ENCODE results near the gene STN1.

STN1 gene

GRCh38 chr10:103947799-103948516 is 30.0 kb upstream of the STN1 start:
- H3K27ac ChIP-seq (ENCODE audit: low read depth, low read length) = no peak overlapping the region

DNA sequence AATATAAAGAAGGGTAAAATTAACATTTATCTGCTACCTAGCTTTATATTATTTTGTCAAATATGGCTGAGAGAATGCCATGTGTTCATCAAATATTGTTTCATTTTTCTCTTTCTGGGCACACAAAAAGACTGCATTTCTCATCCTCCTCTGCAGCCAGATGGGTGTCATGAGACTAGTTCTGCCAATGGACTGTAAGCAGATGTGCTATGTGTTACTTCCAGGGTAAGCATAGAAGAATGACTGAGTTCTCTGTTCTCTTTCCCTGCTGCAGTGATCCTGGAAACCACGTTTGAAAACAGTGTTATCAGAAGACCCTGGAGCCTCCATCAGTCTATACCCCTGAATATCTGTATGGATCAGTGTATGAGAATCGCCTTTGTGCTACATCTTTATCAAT is 24.9 kb upstream of the STN1 start:
- Histone ChIP-seq H3K9me3 (ENCODE audit: control insufficient read depth in 1 of 2, low read length in 2 of 2) (no peaks in the 10 kb centered on the region), H3K27me3 (ENCODE audit: control insufficient read depth in 1 of 2, insufficient read depth in 2 of 2, low read length in 2 of 2) (no peaks in the 10 kb centered on the region), H3K36me3 (ENCODE audit: control insufficient read depth in 1 of 2, insufficient read depth in 2 of 2, low read length in 2 of 2) (no peaks in the 10 kb centered on the region), H3K9ac (ENCODE audit: low read depth in 1 of 2, low read length in 2 of 2) (no peak overlapping the region), H3K27ac (ENCODE audit: low read depth, low read length) (no peak overlapping the region), H3K4me3 (ENCODE audit: low read depth in 1 of 2, low read length in 2 of 2) (no peak overlapping the region), H3K4me1 (ENCODE audit: control insufficient read depth in 1 of 2, insufficient read depth in 2 of 2, low read length in 2 of 2) (no peaks in the 10 kb centered on the region)

More at GRCh38 chr10:103947799-103948516, 30.0 kb upstream of the STN1 start:
- no peaks in the 10 kb centered on the region for H3K36me3 ChIP-seq (ENCODE audit: control insufficient read depth in 1 of 2, insufficient read depth in 2 of 2, low read length in 2 of 2)
- no peaks in the 10 kb centered on the region for H3K9me3 ChIP-seq (ENCODE audit: control insufficient read depth in 1 of 2, low read length in 2 of 2)
- H3K4me1 ChIP-seq (ENCODE audit: control insufficient read depth in 1 of 2, insufficient read depth in 2 of 2, low read length in 2 of 2) = no peaks in the 10 kb centered on the region
- no peaks in the 10 kb centered on the region for H3K27me3 ChIP-seq (ENCODE audit: control insufficient read depth in 1 of 2, insufficient read depth in 2 of 2, low read length in 2 of 2)
- no peak overlapping the region for H3K9ac ChIP-seq (ENCODE audit: low read depth in 1 of 2, low read length in 2 of 2)
- no peak overlapping the region for H3K4me3 ChIP-seq (ENCODE audit: low read depth in 1 of 2, low read length in 2 of 2)

- no peaks in the 10 kb centered on the region for H3K27me3 ChIP-seq (ENCODE audit: control insufficient read depth in 1 of 2, insufficient read depth in 2 of 2, low read length in 2 of 2)
- no peaks in the 10 kb centered on the region for H3K4me1 ChIP-seq (ENCODE audit: control insufficient read depth in 1 of 2, insufficient read depth in 2 of 2, low read length in 2 of 2)
- H3K9ac ChIP-seq (ENCODE audit: low read depth in 1 of 2, low read length in 2 of 2) = no peak overlapping the region
- no peak overlapping the region for H3K27ac ChIP-seq (ENCODE audit: low read depth, low read length)
- H3K4me3 ChIP-seq (ENCODE audit: low read depth in 1 of 2, low read length in 2 of 2) = no peak overlapping the region
- H3K36me3 ChIP-seq (ENCODE audit: control insufficient read depth in 1 of 2, insufficient read depth in 2 of 2, low read length in 2 of 2) = no peaks in the 10 kb centered on the region
- H3K9me3 ChIP-seq (ENCODE audit: control insufficient read depth in 1 of 2, low read length in 2 of 2) = no peaks in the 10 kb centered on the region
Observed at GRCh38 chr10:103941801-103942200, 23.8 kb upstream of the STN1 start.

DNA sequence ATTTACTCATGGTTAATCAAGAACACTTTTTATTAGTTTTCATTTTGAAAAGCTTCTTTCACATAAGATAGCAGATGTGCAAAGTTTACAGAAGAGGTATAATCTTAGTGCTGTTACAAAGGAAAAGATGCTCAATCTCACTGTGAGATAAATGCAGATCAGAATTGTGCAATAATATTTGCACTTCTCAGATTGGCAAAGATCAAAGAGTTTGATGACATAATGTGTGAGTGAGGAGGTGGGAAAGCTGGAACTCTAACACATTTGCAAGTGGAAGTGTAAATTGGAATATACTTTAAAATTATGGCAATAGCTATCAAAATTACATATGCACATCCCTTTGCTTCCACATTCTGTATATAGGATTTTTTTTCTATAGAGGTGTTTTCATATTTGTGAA is 21.5 kb upstream of the STN1 start:
- Histone ChIP-seq H3K4me3 (ENCODE audit: low read depth in 1 of 2, low read length in 2 of 2) (no peak overlapping the region), H3K9ac (ENCODE audit: low read depth in 1 of 2, low read length in 2 of 2) (no peak overlapping the region), H3K27ac (ENCODE audit: low read depth, low read length) (no peak overlapping the region), H3K27me3 (ENCODE audit: control insufficient read depth in 1 of 2, insufficient read depth in 2 of 2, low read length in 2 of 2) (no peaks in the 10 kb centered on the region), H3K36me3 (ENCODE audit: control insufficient read depth in 1 of 2, insufficient read depth in 2 of 2, low read length in 2 of 2) (no peaks in the 10 kb centered on the region), H3K4me1 (ENCODE audit: control insufficient read depth in 1 of 2, insufficient read depth in 2 of 2, low read length in 2 of 2) (no peaks in the 10 kb centered on the region), H3K9me3 (ENCODE audit: control insufficient read depth in 1 of 2, low read length in 2 of 2) (no peaks in the 10 kb centered on the region)

DNA sequence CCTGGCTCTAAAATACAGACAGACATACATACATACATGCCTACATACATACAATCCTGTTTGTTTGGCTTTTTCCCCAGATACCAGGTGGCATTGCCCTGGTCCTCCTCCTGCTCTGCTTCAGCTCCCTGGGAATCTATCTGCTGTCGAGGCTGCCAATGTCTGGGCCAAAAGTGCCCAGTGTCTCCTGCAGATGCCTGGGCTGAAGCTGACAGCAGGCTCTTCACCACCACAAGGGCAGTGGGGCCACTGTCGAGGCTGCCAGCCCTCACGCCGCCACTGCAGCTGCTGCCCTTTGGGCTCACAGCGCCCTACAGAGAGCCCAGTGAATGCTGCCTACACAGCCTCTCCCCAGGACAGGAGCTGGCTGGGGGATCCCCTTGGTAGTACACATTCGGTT is 18.0 kb upstream of the STN1 start:
- Histone ChIP-seq H3K9me3 (ENCODE audit: control insufficient read depth in 1 of 2, low read length in 2 of 2) (no peaks in the 10 kb centered on the region), H3K27me3 (ENCODE audit: control insufficient read depth in 1 of 2, insufficient read depth in 2 of 2, low read length in 2 of 2) (no peaks in the 10 kb centered on the region), H3K36me3 (ENCODE audit: control insufficient read depth in 1 of 2, insufficient read depth in 2 of 2, low read length in 2 of 2) (no peaks in the 10 kb centered on the region), H3K27ac (ENCODE audit: low read depth, low read length) (no peak overlapping the region), H3K9ac (ENCODE audit: low read depth in 1 of 2, low read length in 2 of 2) (no peak overlapping the region), H3K4me3 (ENCODE audit: low read depth in 1 of 2, low read length in 2 of 2) (no peak overlapping the region), H3K4me1 (ENCODE audit: control insufficient read depth in 1 of 2, insufficient read depth in 2 of 2, low read length in 2 of 2) (no peaks in the 10 kb centered on the region)

GRCh38 chr10:103934308-103934707 is 16.3 kb upstream of the STN1 start:
- no peaks in the 10 kb centered on the region for H3K4me1 ChIP-seq (ENCODE audit: control insufficient read depth in 1 of 2, insufficient read depth in 2 of 2, low read length in 2 of 2)
- no peak overlapping the region for H3K9ac ChIP-seq (ENCODE audit: low read depth in 1 of 2, low read length in 2 of 2)
- no peak overlapping the region for H3K4me3 ChIP-seq (ENCODE audit: low read depth in 1 of 2, low read length in 2 of 2)
- no peaks in the 10 kb centered on the region for H3K36me3 ChIP-seq (ENCODE audit: control insufficient read depth in 1 of 2, insufficient read depth in 2 of 2, low read length in 2 of 2)
- H3K27me3 ChIP-seq (ENCODE audit: control insufficient read depth in 1 of 2, insufficient read depth in 2 of 2, low read length in 2 of 2) = no peaks in the 10 kb centered on the region
- no peak overlapping the region for H3K27ac ChIP-seq (ENCODE audit: low read depth, low read length)
- no peaks in the 10 kb centered on the region for H3K9me3 ChIP-seq (ENCODE audit: control insufficient read depth in 1 of 2, low read length in 2 of 2)

DNA sequence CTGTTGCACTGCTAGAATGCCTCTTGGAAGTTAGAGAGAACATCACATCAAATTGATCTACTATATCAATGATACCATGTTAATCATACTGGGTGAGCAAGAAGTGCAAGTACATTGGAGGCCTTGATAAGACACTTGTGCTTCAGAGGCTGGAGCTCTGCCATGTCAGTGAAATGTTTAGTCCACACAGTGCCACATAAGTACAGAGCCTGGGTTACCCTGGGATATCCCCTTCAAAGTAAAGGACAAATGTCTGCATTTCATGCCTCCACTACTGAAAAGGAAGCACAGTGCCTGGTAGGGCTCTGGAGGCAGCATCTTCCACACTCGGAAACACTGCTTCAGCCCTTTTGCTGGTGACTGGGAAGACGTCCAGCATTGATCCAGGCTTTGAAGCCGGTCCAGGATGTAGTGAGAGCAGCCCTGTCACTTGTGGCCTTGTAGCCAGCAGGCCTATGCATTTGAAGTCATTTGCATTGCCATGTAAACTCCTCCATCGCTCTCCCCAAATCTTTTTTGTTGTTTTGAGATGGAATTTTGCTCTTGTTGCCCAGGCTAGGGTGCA is 15.7 kb upstream of the STN1 start:
- no peak overlapping the region for H3K27ac ChIP-seq (ENCODE audit: low read depth, low read length)
- H3K9me3 ChIP-seq (ENCODE audit: control insufficient read depth in 1 of 2, low read length in 2 of 2) = no peaks in the 10 kb centered on the region
- H3K4me1 ChIP-seq (ENCODE audit: control insufficient read depth in 1 of 2, insufficient read depth in 2 of 2, low read length in 2 of 2) = no peaks in the 10 kb centered on the region
- no peak overlapping the region for H3K9ac ChIP-seq (ENCODE audit: low read depth in 1 of 2, low read length in 2 of 2)
- H3K4me3 ChIP-seq (ENCODE audit: low read depth in 1 of 2, low read length in 2 of 2) = no peak overlapping the region
- H3K36me3 ChIP-seq (ENCODE audit: control insufficient read depth in 1 of 2, insufficient read depth in 2 of 2, low read length in 2 of 2) = no peaks in the 10 kb centered on the region
- H3K27me3 ChIP-seq (ENCODE audit: control insufficient read depth in 1 of 2, insufficient read depth in 2 of 2, low read length in 2 of 2) = no peaks in the 10 kb centered on the region

- no peaks in the 10 kb centered on the region for H3K27me3 ChIP-seq (ENCODE audit: control insufficient read depth in 1 of 2, insufficient read depth in 2 of 2, low read length in 2 of 2)
- H3K36me3 ChIP-seq (ENCODE audit: control insufficient read depth in 1 of 2, insufficient read depth in 2 of 2, low read length in 2 of 2) = no peaks in the 10 kb centered on the region
- H3K27ac ChIP-seq (ENCODE audit: low read depth, low read length) = no peak overlapping the region
- no peak overlapping the region for H3K4me3 ChIP-seq (ENCODE audit: low read depth in 1 of 2, low read length in 2 of 2)
- H3K9ac ChIP-seq (ENCODE audit: low read depth in 1 of 2, low read length in 2 of 2) = no peak overlapping the region
- no peaks in the 10 kb centered on the region for H3K4me1 ChIP-seq (ENCODE audit: control insufficient read depth in 1 of 2, insufficient read depth in 2 of 2, low read length in 2 of 2)
- no peaks in the 10 kb centered on the region for H3K9me3 ChIP-seq (ENCODE audit: control insufficient read depth in 1 of 2, low read length in 2 of 2)
Observed at GRCh38 chr10:103932971-103933370, 15.0 kb upstream of the STN1 start.

- Histone ChIP-seq H3K4me3 (ENCODE audit: low read depth in 1 of 2, low read length in 2 of 2) (no peak overlapping the region), H3K27ac (ENCODE audit: low read depth, low read length) (no peak overlapping the region), H3K9me3 (ENCODE audit: control insufficient read depth in 1 of 2, low read length in 2 of 2) (no peaks in the 10 kb centered on the region), H3K27me3 (ENCODE audit: control insufficient read depth in 1 of 2, insufficient read depth in 2 of 2, low read length in 2 of 2) (no peaks in the 10 kb centered on the region), H3K9ac (ENCODE audit: low read depth in 1 of 2, low read length in 2 of 2) (no peak overlapping the region), H3K36me3 (ENCODE audit: control insufficient read depth in 1 of 2, insufficient read depth in 2 of 2, low read length in 2 of 2) (no peaks in the 10 kb centered on the region), H3K4me1 (ENCODE audit: control insufficient read depth in 1 of 2, insufficient read depth in 2 of 2, low read length in 2 of 2) (no peaks in the 10 kb centered on the region)
Observed at GRCh38 chr10:103932271-103932670, 14.3 kb upstream of the STN1 start.

DNA sequence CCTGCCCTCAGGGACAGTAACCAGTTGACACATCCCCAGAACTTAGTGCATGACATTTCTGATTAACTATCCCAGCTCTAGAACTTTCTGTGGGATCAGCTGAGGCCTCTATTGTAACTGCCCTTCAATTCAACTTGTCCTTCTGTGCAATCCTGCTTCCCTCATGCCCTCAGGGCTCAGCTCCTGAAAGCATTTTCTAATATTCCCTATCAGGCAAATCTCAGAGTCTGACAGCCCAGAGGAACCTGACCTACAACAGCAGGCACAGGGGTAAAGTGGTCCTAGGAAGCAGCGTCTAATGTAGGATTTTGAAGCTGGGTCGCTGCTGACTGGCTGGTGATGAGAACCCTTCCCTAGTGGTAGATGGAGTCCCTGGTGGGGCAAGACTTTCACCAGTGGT is 13.6 kb upstream of the STN1 start:
- no peak overlapping the region for H3K27ac ChIP-seq (ENCODE audit: low read depth, low read length)
- H3K9ac ChIP-seq (ENCODE audit: low read depth in 1 of 2, low read length in 2 of 2) = no peak overlapping the region
- H3K36me3 ChIP-seq (ENCODE audit: control insufficient read depth in 1 of 2, insufficient read depth in 2 of 2, low read length in 2 of 2) = no peaks in the 10 kb centered on the region
- no peaks in the 10 kb centered on the region for H3K4me1 ChIP-seq (ENCODE audit: control insufficient read depth in 1 of 2, insufficient read depth in 2 of 2, low read length in 2 of 2)
- H3K4me3 ChIP-seq (ENCODE audit: low read depth in 1 of 2, low read length in 2 of 2) = no peak overlapping the region
- no peaks in the 10 kb centered on the region for H3K27me3 ChIP-seq (ENCODE audit: control insufficient read depth in 1 of 2, insufficient read depth in 2 of 2, low read length in 2 of 2)
- H3K9me3 ChIP-seq (ENCODE audit: control insufficient read depth in 1 of 2, low read length in 2 of 2) = no peaks in the 10 kb centered on the region
